Activated naive CD4-positive, alpha-beta T cell treated with Interleukin-2 at 50 U/mL for 16 hours (primary cell): ENCODE results near the gene HAGHL.
A peak's percentile ranks its signal among the peaks of the same experiment; 100 is the strongest.

Experiments
- DNase-seq: peaks from one replicate; pipeline ENCODE4 v3.0.0-alpha.2; 2020

HAGHL gene

DNA sequence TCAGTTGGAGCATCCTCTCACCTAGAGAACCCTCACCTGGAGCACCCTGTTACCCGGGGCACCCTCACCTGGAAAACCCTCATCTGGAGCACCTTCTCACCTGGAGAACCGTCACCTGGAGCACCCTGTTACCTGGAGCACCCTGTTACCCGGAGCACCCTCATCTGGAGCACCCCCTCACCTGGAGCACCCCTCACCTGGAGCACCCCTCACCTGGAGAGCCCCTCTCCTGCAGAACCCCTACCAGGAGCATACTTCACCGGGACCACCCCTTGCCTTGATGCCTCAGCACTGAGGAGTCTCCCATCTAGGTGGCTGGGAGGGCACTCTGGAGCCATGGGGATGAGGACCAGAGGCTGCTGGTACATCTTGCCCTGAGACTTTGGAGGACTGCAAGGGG lies 17.9 kb upstream of the HAGHL start:
- no peak for DNase-seq

DNA sequence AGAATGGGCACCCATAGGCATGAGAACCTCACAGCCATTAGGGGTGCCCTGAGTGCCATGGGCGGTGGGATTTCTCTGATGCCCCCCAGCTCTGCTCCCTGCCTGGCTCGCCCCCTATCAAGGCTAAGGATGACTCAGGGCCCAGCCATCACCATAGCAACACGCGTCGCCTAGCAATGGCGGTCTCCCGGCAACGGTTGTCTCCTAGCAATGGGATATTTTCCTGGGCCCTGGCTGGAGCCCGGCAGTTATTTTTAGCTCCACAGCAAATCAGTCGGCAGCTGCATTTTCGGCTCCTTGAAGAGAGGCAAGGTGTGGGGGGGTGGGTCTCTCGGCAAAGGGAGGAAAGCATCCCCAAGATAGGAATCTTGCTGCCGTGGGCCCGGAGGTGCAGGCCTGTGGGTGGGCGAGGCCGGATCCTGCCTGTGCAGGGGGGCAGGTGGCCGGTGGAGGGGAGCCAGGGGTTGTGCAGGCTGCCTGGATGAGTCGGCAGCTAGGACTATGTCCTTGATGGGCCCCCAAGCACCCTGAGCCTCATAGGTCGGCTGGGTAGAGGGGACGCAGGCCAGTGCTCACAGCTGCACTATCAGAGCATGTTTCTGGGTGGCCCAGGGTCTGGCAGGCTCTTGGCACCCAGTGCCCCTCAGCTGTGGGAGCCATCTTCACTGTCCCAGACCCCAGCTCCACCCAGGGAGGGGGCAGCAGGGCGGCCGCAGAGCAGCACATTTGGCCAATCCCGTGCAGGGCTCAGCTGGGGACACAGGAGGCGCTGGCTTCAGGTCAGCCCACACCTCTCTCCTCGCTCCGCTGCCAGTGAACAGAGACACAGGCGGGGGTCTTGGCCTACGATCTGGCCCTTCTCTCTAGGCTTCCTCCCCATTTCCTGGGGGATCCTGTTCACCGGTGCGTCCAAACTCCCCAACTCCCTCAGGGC lies 17.1 kb upstream of the HAGHL start:
- DNase-seq = no peak

DNA sequence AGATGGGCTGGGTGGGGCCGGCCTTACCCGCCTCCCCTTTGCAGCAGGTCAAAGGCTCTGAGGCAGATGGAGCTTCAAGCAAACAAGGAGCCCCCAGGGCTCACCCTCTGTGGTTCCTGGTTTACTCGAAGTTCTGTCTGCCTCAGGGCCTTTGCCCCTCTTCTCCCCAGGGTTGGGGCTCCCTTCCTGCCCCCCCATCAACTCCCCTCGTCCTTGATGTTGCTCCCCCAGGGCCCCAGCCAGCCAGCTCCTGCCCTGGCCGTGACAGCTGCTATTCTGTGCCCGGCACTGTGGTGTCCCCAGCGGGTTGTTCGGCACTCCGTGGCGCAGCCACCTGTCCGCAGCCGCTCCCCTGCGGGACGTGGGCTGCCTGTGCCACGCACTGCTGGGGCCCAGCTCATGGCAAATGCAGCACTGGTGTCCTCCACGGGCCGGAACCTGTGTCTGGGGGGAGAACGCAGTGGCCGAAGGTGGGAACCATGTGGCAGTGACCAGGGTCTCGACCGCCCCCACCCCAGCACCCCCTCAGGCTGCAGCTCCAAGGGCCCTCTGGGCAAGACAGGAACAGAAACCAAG lies 16.3 kb upstream of the HAGHL start:
- DNase-seq = no peak

DNA sequence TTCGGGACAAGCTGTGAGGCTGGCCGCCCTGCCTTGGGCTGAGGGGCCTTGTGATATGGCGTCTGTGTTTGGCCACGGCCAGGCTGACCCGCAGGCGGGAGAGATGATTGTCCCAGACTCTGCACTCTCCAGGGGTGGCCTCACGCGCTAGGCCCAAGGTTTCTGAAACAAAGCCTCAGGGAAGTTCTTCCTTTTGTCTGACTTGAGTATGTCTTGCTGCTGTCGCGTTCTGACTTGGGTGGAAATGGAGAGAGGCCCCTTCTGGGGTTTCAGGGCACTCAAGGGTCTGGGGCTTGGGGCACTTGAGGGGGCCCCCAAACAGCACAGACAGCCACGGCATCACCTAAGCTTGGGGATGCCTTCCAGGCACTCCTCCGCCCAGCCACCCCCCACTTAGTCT lies 15.8 kb upstream of the HAGHL start:
- DNase-seq = no peak

DNA sequence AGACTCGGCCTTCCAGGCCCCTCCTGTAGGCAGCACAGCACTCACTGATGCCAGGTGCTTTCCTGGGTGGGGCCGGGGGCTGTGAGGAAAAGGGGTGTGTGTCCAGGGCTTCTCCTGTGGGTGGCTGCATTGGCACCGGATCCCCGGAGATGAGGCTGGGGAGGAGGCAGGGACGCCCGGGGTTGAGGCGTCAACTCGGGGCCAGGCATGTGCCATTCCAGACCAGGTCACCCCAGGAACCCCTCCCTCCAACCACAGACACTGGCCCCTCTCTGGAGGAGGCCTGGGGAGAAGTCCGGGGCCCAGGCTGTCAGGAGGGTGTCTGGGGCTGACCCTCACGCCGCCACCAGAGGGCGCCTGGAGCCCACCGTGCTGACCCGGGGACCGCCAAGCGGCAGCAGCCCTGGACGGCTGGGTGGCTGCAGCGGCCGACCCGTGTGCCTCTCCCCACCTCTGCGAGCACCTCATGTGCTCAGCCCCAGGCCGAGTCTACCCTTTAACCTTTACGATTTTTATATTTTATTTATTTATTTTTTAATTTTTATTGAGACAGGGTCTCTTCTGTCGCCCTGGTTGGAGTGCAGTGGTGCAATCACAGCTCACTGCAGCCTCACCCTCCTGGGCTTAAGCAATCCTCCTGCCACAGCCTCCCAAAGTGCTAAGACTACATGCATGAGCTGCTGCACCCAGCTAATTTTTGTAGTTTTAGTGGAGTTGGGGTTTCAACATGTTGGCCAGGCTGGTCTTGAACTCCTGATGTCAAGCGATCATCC lies 15.2 kb upstream of the HAGHL start:
- peak; percentile 82 for DNase-seq

DNA sequence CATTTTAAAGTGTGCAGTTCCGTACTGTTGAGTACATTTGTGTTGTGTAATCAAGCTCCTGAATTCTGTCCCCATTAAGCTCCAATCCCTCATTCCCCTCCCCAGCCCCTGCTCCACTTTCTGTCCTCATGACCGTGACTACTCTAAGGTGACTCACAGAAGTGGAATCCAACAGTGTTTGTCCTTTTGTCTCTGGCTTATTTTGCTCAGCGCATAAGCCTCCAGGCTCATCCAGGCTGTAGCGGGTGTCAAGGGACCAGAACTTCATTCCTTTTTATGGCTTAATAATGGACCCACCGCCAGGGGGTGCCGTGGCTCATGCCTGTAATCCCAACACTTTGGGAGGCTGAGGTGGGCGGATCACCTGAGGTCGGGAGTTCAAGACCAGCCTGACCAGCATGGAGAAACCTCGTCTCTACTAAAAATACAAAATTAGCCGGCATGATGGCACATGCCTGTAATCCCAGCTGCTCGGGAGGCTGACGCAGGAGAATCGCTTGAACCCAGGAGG lies 14.1 kb upstream of the HAGHL start:
- peak; percentile 50 for DNase-seq

DNA sequence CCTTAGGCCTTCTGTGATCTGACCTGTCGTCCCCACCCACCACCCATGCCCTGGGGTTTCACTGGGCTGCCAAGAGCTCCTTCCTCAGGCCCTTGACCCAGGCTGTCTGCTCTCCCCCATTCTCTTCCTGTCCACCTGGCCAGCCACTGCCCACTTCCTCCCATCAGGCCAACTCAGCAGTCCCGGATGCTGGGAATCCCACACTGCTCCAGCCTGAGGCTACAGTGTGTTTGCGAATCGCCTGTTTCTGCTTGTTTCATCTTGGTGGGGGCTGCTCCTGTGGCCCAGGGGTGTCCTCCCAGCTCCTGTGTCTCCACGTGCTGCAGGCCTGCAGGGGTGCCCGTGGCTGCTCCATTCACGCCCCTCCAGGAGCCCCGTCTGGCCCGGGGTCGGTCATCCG lies 12.8 kb upstream of the HAGHL start:
- DNase-seq = no peak

DNA sequence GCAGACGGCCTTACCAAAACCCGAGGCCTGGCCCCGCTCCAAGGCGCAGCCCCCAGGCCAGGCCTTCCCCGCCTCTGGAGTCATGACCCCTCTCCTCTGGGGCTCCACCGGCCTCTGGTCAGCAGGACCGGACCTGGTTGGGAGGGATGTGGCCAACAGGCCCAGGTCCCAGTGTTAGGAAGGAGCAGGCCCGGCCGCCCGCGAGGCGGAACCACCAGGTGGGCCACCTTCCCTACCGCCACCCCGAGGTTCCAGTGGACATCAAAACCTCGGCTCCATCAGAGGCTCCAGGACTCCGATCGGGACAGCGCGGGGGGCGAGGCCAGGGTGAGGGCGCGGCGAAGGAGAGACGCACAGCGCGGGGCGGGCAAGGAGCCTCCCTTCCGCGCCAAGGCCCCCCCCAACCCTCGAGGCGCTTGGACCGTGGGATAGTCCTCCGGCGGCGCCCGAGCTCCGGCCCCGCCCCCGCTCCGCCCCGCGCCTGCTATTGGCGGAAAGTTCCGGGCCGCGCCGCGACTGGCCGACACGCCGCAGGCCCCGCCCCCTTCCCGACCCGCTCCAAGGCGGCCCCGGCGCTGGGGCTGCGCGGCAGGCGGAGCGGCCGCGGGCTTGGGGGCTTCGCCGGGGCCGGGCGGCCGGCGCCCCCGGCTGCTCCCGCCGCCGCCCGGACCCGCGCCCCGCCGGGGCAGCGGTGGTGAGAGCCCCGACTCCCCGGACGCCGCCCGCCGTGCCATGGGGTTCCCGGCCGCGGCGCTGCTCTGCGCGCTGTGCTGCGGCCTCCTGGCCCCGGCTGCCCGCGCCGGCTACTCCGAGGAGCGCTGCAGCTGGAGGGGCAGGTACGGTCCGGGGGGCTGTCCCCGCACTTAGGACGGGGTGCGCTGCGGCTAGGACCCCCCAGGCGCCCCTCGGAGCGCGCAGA lies 12.1 kb upstream of the HAGHL start, which contains the start of gene METRN:
Gene METRN, plus strand, starts transcription at position 561 of the 919 bp plus-strand sequence. Its CDS starts 172 bp downstream, at position 733.
- DNase-seq = peak; percentile 90

DNA sequence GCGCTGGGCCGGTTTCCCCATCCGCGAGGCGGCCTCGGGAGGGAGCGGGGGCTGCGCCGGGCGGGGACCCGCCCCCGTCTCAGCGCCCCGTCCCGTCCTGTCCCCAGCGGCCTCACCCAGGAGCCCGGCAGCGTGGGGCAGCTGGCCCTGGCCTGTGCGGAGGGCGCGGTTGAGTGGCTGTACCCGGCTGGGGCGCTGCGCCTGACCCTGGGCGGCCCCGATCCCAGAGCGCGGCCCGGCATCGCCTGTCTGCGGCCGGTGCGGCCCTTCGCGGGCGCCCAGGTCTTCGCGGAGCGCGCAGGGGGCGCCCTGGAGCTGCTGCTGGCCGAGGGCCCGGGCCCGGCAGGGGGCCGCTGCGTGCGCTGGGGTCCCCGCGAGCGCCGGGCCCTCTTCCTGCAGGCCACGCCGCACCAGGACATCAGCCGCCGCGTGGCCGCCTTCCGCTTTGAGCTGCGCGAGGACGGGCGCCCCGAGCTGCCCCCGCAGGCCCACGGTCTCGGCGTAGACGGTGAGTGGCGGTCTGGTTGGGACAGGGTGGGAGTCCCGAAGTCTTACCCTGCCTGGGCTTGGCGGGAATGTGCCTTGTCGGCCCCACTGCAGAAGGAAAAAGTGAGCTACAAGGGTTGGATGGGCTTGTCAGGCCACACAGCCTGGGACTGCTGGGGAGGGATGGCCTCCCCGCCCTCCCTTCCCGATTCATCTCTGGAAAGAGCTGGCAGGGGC lies 11.3 kb upstream of the HAGHL start:
- DNase-seq = no peak

DNA sequence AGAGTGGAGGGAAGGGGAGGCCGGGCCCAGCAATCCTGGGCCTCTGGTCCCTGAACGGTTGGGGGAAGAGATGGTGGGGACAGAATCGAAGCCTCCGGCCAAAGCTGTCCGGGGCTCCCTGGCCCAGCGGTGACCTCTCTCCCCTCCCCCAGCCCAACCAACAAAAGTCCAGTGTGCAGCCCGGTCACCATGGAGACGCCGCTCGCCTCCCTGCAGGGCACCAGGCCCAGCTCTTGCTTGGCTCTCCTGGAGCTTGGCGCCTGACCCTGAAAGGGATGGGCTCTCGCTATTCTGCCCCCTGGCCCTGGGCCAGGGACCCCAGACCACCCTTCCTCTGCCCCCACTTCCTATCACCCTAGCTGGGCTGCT lies 10.7 kb upstream of the HAGHL start:
- DNase-seq = no peak

DNA sequence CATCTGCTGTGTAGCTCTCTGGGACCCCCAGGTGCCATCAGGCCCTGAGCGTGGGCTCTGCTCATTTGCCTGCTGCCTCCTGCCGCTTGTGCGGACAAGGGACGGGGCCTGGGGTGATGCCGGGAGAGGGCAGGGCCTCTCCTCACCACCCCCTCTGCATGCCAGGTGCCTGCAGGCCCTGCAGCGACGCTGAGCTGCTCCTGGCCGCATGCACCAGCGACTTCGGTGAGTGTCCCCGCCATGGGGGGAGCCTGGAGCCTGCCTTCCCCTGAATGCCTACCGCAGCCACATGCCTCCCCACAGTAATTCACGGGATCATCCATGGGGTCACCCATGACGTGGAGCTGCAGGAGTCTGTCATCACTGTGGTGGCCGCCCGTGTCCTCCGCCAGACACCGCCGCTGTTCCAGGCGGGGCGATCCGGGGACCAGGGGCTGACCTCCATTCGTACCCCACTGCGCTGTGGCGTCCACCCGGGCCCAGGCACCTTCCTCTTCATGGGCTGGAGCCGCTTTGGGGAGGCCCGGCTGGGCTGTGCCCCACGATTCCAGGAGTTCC lies 10.1 kb upstream of the HAGHL start:
- no peak for DNase-seq

DNA sequence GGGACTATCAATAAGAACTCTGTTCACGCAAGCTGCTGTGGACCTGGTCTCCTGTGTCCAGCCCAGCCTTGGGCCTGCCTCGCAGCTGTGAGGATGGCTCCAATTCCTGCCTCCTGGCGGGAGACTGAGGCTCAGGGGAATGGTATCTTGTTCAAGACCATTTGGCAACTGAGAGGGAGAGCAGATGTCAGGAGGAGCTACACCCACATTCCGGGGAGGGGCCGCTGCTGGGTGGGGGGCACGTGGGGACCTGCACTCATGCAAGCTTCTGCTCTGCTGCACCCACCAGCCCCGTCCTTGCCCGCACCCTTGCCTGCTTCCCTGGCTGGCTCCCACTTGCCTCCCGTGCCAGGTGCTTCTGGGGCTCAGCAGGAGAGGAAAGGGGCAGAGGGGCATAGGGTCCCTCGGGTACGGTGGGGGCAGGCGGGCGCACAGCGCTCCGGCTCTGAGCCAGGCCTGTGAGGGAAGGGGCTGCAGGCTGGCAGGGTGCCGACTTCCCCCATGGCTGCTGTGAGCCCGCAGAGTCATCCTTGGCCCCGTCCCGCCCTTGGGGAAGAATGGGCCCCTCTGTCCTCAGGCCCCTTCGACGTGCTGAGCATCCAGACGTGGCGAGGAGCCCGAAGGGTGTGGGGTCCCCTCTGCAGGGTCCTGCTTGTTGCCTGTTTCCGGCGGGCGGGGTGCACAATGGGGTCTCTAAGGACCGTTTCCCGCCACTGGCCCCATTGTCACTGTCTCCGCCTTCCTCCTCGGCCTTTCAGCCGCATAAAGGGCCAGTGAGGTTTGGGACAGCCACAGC lies 9.3 kb upstream of the HAGHL start:
- no peak for DNase-seq

DNA sequence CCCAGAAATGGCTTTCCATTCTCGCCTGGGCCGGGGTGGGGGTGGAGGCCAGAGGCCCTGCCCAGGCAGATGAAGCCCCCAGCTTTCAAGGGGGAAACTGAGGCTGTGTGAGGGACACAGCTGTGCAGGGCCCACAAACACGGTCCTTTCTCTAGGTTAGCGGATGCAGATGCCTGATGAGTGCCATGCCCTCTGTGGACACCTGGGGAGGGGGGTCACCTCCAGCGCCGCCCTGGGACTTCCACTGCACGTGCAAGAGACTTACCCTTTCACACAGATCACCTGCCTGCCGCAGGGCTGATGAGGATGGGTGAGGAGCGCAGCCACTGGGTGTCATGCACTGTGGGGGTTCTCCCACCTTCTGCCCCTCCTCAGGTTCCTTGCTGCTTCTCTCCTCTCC lies 8.5 kb upstream of the HAGHL start:
- DNase-seq = no peak

DNA sequence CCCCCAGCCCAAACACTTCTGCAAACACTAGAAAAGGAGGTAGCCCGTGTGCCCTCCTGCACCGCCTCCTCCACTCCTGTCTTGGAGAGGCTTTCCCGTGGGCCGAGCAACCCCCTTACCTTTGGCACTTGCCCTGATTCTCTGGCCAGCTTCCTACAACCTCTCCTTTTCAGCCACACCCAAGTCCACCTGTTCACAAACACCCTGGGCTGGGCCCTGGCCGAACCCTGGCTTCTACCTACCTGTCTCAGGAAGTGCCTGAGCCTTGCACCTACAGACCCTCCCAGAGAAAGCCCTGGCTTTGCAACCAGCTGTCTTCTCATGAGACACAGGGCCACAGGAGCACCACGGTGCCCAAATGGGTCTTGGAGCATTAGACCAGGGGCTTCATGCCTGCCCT lies 8.0 kb upstream of the HAGHL start:
- no peak for DNase-seq

DNA sequence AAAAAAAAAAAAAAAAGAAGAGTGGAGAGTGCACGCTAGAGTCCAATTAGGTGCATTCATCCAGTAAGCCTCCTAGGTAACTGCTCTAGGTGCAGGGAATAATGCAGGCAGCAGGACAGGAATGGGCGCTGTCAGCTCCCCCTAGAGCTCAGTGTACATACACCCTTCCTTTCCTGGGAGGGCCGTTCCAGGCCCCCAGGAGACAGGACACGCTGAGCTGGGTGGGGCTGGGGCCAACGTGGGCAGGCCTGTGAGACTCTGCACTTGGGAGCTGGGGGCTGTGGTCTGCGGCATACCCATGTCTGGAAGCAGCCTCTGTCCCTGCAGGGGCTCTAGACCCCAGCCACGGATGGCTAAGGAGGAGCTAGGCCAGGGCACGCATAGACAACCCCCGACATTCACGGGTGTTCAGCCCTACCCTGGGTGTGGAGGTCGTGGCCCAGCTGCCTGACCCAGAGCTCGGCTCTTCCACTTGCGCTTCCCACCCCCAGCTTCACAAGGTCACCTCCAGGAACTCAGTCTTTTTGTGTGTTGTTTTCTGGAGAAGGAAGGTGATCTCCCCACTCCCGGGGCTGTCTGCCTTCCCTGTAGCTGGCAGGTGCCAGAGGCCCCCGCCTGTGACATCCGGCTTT lies 7.0 kb upstream of the HAGHL start:
- DNase-seq = no peak

DNA sequence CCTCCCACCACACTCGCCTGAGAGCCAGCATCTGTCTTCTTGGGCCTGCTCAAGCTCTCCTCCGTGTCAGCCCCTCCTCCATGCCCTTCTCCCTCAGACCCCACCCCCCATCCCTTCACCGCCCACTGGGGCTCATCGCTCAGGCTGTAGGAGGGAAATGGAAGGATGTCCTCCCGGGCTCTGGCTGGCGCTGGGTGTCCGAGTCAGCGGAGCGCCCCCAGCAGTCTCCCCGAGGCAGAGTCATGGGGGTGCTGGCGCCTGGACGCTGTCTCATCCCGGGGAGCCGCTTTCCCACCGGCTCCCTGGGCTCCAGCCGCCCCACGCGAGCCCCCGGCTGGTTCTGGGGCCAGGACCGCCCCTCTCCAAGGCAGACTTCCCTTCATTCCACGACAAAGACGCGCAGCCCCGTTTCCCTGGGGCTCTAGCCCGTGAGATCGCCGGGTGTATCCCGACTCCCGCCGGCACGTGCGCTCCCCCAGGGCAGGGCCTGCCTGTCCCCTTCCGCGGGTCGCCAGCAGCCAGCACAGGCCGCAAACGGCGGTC lies 6.4 kb upstream of the HAGHL start:
- peak; percentile 35 for DNase-seq

DNA sequence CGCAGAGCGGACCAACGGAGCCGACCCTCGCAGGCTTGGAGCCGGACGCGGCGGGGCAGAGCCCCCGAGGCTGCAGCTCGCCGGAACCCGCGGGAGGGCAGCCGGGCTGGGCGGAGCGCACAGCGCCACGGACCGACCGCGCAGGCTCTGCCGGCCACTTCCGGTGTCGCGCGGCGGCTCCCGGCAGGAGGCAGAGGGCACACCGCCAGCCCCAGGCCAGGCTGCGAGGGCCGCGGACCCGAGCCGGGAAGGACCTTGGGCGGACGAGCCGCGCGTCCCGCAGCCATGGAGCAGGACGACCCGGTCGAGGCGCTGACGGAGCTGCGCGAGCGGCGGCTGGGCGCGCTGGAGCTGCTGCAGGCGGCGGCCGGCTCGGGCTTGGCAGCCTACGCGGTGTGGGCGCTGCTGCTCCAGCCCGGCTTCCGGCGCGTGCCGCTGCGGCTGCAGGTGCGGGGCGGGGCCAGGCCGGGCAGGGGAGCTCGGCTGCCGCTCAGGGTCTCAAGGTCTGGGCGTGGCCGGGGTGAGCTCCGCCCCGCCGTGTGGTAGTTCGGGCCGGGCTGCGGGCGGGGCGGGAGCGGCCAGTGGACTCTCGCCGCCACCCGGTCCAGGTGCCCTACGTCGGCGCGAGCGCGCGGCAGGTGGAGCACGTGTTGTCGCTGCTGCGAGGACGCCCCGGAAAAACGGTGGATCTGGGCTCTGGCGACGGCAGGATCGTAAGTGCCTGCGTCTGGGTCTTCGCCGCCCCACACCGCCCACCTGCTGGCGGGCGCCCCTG lies 5.7 kb upstream of the HAGHL start, which contains the start of gene ANTKMT:
Gene ANTKMT, plus strand, starts transcription at position 157 of the 775 bp plus-strand sequence. Its CDS starts 129 bp downstream, at position 286.
- DNase-seq = peak; percentile 72

DNA sequence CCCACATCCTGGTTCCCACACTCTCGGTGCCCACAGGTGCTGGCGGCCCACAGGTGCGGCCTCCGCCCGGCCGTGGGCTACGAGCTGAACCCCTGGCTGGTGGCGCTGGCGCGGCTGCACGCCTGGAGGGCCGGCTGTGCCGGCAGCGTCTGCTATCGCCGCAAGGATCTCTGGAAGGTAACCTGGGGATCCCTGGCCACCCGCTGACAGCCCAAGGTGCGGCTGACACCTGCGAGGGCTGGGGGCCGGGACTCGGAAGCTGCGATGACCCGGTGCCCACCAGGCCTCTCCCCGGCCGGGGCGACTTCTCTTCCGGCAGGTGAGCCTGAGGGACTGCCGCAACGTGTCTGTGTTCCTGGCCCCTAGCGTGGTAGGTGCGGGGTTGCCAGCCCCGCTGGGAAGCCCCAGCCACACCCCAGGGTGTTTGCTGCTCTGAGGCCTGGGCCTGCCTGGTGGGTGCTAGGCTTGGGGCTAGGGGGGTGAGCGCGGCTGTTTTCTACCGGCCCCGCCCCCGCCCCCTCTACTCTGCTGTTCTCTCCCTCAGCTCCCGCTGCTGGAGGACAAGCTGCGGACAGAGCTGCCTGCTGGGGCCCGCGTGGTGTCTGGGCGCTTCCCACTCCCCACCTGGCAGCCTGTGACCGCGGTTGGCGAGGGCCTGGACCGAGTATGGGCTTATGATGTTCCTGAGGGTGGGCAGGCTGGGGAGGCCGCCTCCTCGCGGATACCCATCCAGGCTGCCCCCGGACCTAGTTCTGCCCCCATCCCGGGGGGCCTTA lies 5.0 kb upstream of the HAGHL start:
- DNase-seq = no peak
